HG03565 (cell line): ENCODE results near the gene HS3ST3A1.
"Not testable (repeated sequence)": the region's sequence is repeated elsewhere in the genome, so short reads cannot be mapped to it uniquely, and the experiment has no call there.

Experiments
- ATAC-seq: cut with Tn5 transposase; IDR thresholded peaks from one replicate; pipeline ENCODE4 v1.9.1; 2021; ENCODE audit warnings: mild to moderate bottlenecking, moderate library complexity; ENCODE audit not compliant: unreplicated experiment

The HS3ST3A1 gene

DNA sequence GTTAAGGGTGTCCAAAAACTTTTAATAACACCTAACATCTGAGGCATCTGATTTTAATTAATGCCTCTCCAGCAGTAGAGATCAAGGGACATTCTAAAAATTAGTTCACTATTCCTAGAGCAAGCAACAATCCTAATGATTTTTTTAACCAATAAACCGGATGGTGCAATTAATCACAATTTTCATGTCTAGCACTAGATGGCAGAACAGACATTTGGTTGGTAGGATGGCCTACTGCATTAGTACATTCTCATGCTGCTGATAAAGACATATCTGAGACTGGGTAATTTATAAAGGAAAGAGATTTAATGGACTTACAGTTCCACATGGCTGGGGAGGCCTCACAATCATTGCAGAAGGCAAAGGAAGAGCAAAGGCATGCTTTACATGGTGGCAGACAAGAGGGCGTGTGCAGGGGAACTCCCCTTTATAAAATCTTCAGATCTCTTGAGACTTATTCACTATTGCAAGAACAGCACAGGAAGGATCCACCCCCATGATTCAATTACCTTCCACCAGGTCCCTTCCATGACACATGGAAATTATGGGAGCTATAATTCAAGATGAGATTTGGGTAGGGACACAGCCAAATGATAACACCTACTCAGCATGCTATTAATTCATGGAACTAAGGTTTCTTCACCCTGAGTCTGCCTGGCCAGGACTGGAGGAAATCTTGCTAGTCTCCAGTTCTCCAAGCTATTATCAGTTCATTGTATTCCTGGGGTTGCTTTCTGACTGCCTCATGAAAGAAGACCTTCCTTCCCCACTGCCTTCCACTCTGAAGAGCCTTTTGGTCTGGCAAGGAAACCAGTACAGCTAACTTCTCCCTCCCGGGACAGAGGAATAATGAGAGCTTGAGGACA lies 24.8 kb downstream of the HS3ST3A1 start:
- no peak for ATAC-seq

DNA sequence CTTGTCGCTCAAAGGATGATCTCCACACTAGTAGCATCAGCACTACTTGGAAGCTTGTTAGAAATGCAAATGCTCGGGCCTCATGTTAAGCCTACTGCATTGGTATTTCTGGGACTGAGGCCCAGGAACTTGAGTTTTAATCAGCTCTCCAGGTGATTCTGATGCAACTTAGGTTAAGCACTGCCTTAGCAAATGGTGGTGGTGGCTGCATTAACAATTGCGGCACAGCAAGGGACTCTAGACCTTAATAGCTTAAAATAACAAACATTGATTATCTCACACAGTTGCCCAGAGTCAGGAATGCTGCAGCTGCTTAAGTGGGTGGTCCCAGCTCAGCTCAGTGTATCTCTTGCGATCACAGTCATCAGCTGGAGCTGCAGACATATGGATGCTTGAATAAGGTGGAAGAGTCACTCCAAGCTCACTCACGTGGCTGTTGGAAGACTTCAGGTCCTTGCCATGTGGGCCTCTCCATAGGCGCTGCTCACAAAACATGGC lies 25.8 kb downstream of the HS3ST3A1 start:
- no peak for ATAC-seq

GRCh38 chr17:13575466-13575865 lies 26.3 kb downstream of the HS3ST3A1 start:
- no peak for ATAC-seq

GRCh38 chr17:13572581-13572980 lies 29.1 kb downstream of the HS3ST3A1 start:
- ATAC-seq: no peak

GRCh38 chr17:13569398-13570123 lies 32.2 kb downstream of the HS3ST3A1 start:
- no peak for ATAC-seq

DNA sequence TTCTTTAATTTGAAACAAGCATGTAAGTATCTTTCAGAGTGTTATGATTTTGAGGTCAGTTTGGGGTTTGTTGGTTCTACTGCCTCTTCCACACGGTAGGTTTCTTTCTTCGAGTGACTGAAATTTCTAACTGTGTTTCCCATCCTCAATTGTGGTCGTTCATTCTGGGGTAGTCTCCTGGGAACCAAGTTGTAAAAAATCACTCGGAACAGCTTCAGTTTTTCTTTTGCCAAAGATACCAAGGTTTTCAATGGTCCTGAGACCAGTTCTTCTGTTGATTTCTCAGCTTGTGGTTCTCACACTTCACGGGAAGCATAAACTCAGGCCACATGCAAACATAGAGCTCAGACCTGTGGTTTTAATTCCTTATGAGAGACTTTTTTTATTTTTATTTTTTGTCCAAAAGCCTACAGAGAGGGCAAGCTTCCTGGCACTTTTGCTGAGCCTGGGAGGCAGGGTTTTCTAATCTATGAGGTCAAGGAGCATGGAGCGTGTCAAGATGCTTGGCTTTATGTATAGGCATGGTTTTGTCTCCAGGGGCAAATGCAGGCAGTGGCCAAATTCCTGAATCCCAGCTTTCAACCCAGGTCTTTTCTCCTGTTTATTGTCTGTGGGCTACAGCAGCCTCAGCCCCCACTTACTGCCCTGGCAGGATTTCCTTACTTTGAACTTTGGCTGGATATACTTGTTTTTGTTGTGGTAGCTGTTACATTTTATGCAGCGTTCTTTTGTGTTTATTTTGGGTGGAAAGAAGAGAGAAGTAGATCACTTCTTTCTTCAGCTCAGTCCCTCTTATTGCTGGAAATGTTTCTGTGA lies 32.9 kb downstream of the HS3ST3A1 start:
- ATAC-seq: no peak

DNA sequence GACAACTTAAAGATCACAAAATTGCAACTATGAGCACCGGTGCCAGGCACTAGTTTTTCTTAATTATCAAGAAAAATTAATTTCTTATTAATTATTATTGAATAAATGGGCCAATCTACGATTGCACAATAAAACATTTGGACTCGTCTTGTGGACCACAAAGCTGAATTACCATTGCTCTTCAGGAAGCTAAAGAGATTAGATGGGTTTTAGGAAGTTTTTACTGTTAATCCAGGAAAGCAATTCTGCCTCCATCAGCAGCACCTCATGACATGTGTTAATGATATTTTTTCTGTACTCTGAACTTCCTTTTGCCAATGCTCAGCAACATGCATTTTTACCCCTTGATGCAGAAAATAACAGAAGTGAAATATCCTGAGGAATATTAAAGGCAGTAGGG lies 37.9 kb downstream of the HS3ST3A1 start:
- no peak for ATAC-seq

GRCh38 chr17:13562271-13562800 lies 39.4 kb downstream of the HS3ST3A1 start:
- no peak for ATAC-seq

DNA sequence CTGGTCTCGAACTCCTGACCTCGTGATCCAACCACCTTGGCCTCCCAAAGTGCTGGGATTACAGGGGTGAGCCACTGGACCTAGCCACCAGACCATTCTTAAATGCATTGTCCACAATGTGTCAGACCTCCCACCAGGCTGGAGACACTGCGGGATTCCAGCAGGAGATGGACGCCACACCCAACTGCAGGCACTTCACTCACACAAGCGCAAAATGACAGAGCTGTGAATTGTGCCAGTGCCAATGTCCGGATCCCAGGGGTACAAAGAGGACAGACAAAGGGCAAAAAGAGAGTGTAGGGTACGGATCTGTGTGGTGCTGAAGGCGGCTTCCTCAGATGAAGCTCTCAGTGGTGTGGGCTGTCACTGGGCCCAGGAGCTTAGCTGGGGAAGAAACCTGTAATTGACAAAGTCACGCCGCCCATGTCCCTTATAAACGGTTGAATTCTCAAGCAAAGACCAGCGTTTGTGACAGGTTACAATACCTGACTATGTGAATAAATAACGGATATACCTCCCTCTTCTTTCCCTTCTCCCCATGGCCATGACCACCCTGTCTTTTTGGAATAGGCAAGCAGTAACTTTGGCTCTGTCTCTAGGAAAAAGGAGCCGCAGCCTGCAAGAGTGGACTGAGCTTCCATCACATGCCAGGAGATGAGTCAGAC lies 40.0 kb downstream of the HS3ST3A1 start:
- ATAC-seq: no peak

DNA sequence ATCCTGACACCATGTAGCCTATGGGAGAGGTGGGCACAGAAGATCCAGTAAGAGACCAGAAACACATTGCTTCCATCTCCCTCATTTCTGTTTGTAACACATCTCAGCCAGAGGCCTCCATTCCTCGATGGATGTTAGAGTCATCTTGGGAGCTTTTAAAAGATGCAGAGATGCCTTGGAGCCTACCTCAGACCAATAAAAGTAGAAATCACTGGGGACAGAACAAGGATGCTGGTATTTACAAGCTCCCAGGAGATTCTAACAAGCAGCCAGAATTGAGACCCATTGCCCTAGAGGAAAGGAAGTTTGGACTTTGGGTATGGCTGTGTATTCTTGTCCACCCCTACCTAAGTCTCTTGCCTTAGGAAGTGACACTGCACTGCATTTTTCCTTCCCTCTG lies 40.8 kb downstream of the HS3ST3A1 start:
- no peak for ATAC-seq

DNA sequence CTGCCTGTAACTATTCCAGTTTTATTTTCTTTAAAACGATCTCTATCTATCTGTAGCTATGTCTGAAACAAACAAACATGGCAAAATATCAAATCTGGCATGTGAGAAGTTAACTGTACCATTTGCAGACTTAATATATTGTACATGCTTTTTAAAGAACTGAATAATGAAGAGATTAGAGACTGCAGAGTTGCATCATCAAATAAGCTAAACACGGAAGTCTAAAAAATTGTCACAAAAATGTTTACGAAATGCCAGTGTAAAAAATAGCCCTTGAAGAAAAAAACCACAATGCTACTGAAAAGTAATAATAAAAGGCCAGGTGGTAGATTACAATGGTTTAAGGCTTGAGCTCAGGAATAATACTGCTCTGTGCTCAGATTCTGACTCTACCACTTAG lies 43.1 kb downstream of the HS3ST3A1 start:
- no peak for ATAC-seq

GRCh38 chr17:13557077-13557476 lies 44.7 kb downstream of the HS3ST3A1 start:
- no peak for ATAC-seq

GRCh38 chr17:13554231-13554630 lies 47.5 kb downstream of the HS3ST3A1 start:
- ATAC-seq: no peak

- no peak for ATAC-seq
These were observed 51.4 kb downstream of the HS3ST3A1 start for GRCh38 chr17:13550291-13550690.

- not testable (repeated sequence) for ATAC-seq
These were observed 53.2 kb downstream of the HS3ST3A1 start for GRCh38 chr17:13548576-13548975.

DNA sequence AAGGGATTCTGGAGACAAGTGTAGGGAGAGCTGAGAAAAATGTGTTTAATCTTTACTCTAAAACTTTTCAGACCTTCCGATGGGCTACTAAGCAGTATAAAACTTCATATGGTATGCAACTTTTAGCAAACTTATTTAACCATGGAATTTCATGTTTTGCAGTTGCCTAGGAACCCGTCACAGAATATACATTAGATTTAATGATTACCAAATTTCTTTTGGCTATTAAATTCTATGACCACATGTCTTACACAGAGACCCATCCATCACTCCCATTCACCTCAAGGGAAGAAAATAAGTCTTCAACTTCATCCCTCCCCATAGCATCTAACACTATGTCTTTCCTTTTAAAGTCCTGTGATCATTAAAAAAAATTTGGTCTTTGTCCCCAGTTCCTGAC lies 54.9 kb downstream of the HS3ST3A1 start:
- ATAC-seq: no peak

- no peak for ATAC-seq
These were observed 55.8 kb downstream of the HS3ST3A1 start for GRCh38 chr17:13545941-13546340.

DNA sequence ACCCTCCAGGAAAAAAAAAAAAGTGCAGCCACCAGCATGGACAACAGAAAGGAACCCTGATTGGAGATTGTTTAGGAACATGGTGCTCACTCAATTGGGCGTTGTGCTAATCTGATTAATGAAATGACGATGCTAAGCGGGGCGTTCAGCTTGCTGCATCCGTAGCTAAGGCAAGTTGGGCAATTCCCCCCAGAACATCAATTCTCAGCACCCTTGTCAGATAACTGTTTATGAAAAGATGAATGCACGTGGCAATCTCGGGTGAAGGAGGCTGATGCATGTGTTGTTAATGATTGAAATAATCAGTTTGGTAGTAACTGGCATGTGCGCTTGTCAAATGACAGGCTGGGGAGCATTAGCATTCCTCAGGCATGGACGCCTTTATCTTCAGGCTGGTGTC lies 57.0 kb downstream of the HS3ST3A1 start:
- no peak for ATAC-seq

DNA sequence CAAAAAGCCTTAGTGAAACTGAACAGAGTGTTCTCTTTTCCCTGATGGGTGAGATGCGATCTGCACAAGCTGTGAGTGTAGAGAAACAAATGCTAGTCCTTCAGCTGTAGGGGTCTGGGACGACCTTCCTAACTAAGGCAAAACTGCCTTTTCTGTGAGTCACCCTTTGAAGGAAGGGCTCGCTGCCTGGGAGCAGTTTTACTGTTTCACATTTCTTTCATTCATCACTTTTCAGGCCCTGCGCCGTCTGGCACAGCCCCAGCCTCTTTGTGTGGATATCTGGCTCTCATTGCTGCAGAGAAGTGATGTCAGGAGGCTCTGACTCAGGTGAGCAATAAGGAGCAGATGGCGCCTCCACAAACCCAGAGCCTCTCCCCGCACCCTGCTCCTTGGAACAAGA lies 57.4 kb downstream of the HS3ST3A1 start:
- no peak for ATAC-seq

DNA sequence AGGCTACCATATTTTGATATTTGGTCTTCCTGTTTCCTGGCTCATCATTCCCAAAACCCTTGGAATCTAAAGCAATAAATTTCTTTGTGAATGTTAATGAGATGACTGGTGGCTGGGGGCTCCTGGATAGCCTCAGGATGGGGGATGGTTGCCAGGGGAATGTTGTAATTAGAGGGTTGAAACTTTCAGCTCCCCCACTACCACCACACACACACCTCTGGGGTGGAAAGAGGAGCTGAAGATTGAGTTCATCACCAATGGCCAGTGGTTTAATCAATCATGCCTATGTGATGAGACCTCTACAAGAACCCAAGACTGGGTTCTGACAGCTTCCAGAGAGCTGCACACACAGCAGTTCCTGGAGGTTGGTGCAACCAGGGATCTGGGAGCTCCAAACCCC lies 59.1 kb downstream of the HS3ST3A1 start:
- ATAC-seq: no peak
